Peyer's patch (tissue), 4 donors: ENCODE results near the gene VAMP8.

Experiments used
- POLR2A ChIP-seq, 2 donors: fragments of 450-650 bp; IDR thresholded peaks; one replicate each; pipeline ENCODE4 v1.5.1; 2017; ENCODE audit warnings: antibody characterized with exemption in 2 of 2, mild to moderate bottlenecking in 2 of 2, moderate library complexity in 2 of 2
- TF ChIP-seq, protein P1 (sequence below), 6 experiments: fragments of 450-650 bp in 4 of 6; fragments of 200-600 bp in 2 of 6; sonication (generic) in 1 of 6; IDR thresholded peaks; one replicate each; pipeline ENCODE4 v1.5.1; 2017 to 2019; ENCODE audit warnings: antibody characterized with exemption in 6 of 6, mild to moderate bottlenecking in 3 of 6, moderate library complexity in 1 of 6

DNA sequence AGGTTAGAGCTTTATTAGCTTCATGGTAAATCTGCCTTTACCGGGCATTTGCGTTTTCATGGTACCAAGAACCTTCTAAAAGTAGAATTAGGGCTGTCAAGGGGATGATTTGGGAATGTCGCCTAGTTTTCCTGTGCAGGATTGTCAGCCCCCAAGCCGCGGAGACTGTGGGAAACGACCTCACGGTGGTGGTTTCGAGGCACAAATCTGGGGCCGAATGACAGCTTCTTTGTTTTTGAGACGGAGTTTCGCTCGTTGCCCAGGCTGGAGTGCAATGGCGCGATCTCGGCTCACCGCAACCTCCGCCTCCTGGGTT, 38.0 kb downstream of the VAMP8 start:
- TF ChIP-seq, protein P1, sequence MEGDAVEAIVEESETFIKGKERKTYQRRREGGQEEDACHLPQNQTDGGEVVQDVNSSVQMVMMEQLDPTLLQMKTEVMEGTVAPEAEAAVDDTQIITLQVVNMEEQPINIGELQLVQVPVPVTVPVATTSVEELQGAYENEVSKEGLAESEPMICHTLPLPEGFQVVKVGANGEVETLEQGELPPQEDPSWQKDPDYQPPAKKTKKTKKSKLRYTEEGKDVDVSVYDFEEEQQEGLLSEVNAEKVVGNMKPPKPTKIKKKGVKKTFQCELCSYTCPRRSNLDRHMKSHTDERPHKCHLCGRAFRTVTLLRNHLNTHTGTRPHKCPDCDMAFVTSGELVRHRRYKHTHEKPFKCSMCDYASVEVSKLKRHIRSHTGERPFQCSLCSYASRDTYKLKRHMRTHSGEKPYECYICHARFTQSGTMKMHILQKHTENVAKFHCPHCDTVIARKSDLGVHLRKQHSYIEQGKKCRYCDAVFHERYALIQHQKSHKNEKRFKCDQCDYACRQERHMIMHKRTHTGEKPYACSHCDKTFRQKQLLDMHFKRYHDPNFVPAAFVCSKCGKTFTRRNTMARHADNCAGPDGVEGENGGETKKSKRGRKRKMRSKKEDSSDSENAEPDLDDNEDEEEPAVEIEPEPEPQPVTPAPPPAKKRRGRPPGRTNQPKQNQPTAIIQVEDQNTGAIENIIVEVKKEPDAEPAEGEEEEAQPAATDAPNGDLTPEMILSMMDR (IDR thresholded peaks at IDR 0.05), result no peak
- no peak for TF ChIP-seq POLR2A (IDR thresholded peaks at IDR 0.05)
